OCI-LY7 (cell line): ENCODE results near the gene NSG1.

Experiments used
- EZH2phosphoT487 ChIP-seq: fragments of 200-600 bp; sonication (generic); IDR thresholded peaks from 2 replicates; pipeline ENCODE4 v1.6.1; 2018; ENCODE audit warnings: low read depth, borderline replicate concordance, mild to moderate bottlenecking, mixed run types, antibody characterized with exemption, low read length, moderate library complexity, mixed read lengths
- TF ChIP-seq, protein P1 (sequence below): fragments of 200-600 bp; sonication (generic); conservative IDR thresholded peaks from 2 replicates; pipeline ENCODE4 v1.5.1; 2014; ENCODE audit warnings: mild to moderate bottlenecking, antibody characterized with exemption, low read length, moderate library complexity, mixed read lengths

DNA sequence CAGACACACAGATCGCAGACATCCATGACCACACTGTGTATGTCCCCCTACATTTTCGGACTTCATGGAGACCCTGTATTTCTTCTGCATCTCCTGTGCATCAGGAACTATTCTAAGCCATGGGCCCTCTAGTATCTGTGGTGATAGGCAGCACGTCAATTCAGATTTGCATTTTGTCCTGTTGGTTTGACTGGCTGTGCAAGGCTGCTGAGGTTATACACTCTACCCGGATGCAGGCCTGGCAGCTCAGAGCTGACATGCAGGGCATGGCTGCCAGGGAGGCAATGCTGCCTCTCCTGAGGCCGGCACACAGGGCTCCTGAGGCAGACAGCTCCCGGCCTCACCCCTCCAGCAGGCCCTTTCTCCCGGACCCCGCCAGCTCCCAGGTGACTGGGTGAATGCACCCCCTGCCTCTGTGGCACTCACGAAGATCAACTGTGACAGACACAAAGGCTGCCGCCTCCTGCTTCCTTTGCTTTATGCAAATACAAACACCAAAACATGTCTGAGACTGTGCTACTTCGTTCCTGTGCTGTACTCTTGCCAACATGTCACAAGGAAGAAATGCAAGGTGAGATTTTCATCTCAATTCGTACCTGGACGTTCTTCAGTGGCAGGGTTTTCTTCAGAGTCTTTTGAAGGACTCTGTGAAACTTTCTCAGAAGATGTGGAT is 51.0 kb downstream of the NSG1 start:
- no peak for TF ChIP-seq EZH2phosphoT487
- TF ChIP-seq, protein P1, sequence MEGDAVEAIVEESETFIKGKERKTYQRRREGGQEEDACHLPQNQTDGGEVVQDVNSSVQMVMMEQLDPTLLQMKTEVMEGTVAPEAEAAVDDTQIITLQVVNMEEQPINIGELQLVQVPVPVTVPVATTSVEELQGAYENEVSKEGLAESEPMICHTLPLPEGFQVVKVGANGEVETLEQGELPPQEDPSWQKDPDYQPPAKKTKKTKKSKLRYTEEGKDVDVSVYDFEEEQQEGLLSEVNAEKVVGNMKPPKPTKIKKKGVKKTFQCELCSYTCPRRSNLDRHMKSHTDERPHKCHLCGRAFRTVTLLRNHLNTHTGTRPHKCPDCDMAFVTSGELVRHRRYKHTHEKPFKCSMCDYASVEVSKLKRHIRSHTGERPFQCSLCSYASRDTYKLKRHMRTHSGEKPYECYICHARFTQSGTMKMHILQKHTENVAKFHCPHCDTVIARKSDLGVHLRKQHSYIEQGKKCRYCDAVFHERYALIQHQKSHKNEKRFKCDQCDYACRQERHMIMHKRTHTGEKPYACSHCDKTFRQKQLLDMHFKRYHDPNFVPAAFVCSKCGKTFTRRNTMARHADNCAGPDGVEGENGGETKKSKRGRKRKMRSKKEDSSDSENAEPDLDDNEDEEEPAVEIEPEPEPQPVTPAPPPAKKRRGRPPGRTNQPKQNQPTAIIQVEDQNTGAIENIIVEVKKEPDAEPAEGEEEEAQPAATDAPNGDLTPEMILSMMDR = no peak
